HUES64 (cell line): Measurements from ENCODE around the gene RIN3.

Experiments
- H3K27ac ChIP-seq: 2 replicates; pipeline ENCODE4 v1.7.0; 2013; ENCODE audit warnings: low read depth, low read length, inconsistent platforms
- H3K27me3 ChIP-seq: 2 replicates; pipeline ENCODE4 v1.6.1; 2013; ENCODE audit warnings: mild to moderate bottlenecking, low read length; ENCODE audit not compliant: insufficient read depth
- H3K36me3 ChIP-seq: 2 replicates; pipeline ENCODE4 v1.6.1; 2013; ENCODE audit warnings: mild to moderate bottlenecking, low read length; ENCODE audit not compliant: insufficient read depth
- H3K4me1 ChIP-seq: 2 replicates; pipeline ENCODE4 v1.6.1; 2013; ENCODE audit warnings: mild to moderate bottlenecking, low read length, moderate library complexity; ENCODE audit not compliant: insufficient read depth
- H3K4me3 ChIP-seq: 2 replicates; pipeline ENCODE4 v1.5.1; 2013; ENCODE audit warnings: mild to moderate bottlenecking, low read length, moderate library complexity
- H3K9ac ChIP-seq: 2 replicates; pipeline ENCODE4 v1.6.1; 2013; ENCODE audit warnings: mild to moderate bottlenecking, low read depth, low read length
- H3K9me3 ChIP-seq: 2 replicates; pipeline ENCODE4 v1.6.1; 2013; ENCODE audit warnings: low read depth, low read length; ENCODE audit not compliant: insufficient read depth
- WGBS: fragments of 150-250, 120-280 bp; methylation state at CpG from one replicate; pipeline ENCODE4 v1.1.7; 2013; ENCODE audit warnings: missing lambda C conversion rate; 5-methylcytosine and 5-hydroxymethylcytosine counted together

The RIN3 gene

DNA sequence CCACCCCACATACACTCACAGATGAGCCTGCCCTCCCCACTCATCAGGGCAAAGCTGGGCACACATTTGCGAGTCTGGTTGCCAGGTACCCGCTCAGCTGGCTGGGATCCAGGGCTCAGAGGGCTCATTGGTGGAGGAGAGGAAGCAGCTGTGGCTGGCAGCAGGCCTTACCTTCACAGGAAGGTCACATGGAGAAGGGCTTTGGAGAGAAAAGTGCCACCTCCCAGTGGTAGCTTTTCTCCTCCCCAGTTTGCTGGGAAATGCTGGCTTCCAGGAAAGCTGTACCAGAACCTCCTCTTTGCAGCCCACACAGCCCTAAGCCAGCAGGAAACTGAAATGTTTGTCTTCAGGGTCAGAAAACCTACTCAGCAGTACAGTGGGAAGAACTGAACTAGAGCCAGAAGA is 179.2 kb downstream of the RIN3 start:
- no peak overlapping the region for H3K9ac ChIP-seq
- H3K27me3 ChIP-seq, result peaks cover 15% of the 10 kb centered on the region
- H3K4me1 ChIP-seq, result no peaks in the 10 kb centered on the region
- no peaks in the 10 kb centered on the region for H3K36me3 ChIP-seq
- 90% methylated on average over 2 of the region's 2 CpGs for WGBS
- no peak overlapping the region for H3K4me3 ChIP-seq
- no peak overlapping the region for H3K27ac ChIP-seq
- no peaks in the 10 kb centered on the region for H3K9me3 ChIP-seq

DNA sequence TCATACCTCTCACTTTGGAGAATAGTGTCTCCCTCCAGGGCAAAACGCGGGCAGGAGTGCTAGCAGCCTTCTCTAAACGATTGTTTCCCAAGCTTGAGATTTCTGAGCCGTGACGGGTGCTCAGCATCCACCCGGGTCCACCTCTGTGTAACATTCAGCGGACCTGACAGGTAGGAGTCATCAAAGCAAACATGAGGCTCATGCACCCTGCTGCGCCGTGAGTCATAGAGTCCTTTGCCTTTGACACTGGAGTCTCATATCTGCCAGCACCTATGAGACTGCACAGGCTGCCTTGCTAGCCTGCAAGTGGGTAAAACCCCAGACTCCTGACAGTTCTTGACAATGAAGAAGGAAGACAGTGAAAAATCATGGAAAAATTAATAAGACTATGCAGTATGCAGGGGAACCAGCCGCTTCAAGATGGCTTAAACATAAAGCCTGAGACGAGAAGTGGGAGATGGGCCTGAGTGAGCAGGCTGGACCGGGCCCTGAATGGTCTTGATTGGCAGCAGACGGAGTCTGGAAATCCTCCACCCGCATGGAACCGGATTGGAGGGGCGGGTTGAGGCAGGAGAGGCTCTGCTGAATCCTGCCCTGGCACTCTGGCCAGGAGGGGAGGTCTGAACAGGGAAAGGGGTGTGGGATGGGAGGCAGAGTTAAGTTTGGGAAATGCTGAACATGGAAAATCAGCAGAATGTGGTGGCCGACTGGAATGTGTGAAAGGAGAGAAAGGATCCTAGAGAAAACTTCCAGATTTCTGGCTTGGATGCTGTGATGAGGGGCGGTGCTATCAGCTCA is 180.6 kb downstream of the RIN3 start:
- H3K9me3 ChIP-seq, result no peaks in the 10 kb centered on the region
- no peaks in the 10 kb centered on the region for H3K4me1 ChIP-seq
- H3K27me3 ChIP-seq, result peaks cover 1% of the 10 kb centered on the region
- no peak overlapping the region for H3K27ac ChIP-seq
- H3K36me3 ChIP-seq, result no peaks in the 10 kb centered on the region
- no peak overlapping the region for H3K4me3 ChIP-seq
- WGBS, result 90% methylated on average over 18 of the region's 18 CpGs
- no peak overlapping the region for H3K9ac ChIP-seq

DNA sequence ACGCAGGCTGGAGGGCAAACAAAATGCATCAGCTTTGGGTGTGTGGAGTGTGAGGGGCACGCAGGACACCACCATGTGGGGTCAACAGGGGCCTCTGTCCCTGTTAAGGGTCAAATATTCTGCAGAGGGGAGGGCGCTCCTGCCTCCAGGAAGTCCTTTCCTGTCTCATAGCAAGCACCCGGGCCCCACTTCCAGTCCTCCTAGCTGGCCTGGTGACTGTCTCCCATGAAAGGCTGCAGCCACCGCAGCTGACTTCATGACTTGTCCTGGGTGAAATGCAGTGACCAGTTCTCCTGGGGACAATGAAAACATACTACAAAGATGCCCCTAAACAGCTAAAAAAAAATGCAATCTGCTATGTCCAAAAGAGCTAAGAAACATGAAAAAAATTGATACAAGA is 181.2 kb downstream of the RIN3 start:
- Histone ChIP-seq H3K9me3 (no peaks in the 10 kb centered on the region), H3K4me1 (no peaks in the 10 kb centered on the region), H3K36me3 (no peaks in the 10 kb centered on the region), H3K9ac (no peak overlapping the region), H3K27ac (no peak overlapping the region), H3K4me3 (no peak overlapping the region), H3K27me3 (no peaks in the 10 kb centered on the region)
- 74% methylated on average over 5 of the region's 5 CpGs for WGBS

DNA sequence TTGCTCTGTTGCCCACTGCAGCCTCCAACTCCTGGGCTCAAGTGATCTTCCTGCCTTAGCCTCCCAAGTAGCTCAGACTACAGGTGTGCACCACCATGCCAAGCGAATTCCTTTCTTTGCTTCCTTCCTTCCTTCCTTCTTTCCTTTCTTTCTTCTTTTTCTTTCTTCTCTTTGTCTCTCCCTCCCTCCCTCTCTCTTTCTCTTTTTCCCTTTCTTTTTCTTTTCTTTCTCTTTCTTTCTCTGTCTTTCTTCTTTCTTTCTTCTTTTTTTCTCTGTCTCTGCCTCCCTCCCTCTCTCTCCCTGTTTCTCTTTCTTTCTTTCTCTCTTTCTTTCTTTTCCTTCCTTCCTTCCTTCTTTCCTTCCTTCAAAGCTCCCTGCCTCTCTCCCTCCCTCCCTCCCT is 182.0 kb downstream of the RIN3 start:
- no peak overlapping the region for H3K9ac ChIP-seq
- 90% methylated on average over 1 of the region's 1 CpG for WGBS
- H3K4me3 ChIP-seq, result no peak overlapping the region
- no peaks in the 10 kb centered on the region for H3K27me3 ChIP-seq
- H3K36me3 ChIP-seq, result no peaks in the 10 kb centered on the region
- no peaks in the 10 kb centered on the region for H3K9me3 ChIP-seq
- no peaks in the 10 kb centered on the region for H3K4me1 ChIP-seq
- H3K27ac ChIP-seq, result no peak overlapping the region

DNA sequence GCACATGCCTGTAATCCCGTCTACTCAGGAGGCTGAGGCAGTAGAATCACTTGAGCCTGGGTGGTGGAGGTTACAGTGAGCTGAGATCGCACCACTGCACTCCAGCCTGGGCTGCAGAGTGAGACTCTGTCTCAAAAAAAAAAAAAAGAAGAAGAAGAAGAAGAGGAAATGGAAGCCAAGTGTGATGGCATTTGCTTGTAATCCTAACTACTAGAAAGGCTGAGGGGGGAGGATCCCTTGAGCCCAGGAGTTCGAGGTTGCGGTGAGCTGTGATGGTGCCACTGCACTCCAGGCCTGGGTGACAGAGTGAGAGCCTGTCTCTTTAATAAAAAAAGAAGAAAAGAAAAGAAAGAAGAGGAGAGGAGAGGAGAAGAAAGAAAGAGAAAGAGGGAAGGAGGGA is 182.8 kb downstream of the RIN3 start:
- Histone ChIP-seq H3K4me3 (no peak overlapping the region), H3K27me3 (no peaks in the 10 kb centered on the region), H3K27ac (no peak overlapping the region), H3K36me3 (no peaks in the 10 kb centered on the region), H3K9ac (no peak overlapping the region), H3K9me3 (no peaks in the 10 kb centered on the region), H3K4me1 (no peaks in the 10 kb centered on the region)
- 92% methylated on average over 4 of the region's 4 CpGs for WGBS

DNA sequence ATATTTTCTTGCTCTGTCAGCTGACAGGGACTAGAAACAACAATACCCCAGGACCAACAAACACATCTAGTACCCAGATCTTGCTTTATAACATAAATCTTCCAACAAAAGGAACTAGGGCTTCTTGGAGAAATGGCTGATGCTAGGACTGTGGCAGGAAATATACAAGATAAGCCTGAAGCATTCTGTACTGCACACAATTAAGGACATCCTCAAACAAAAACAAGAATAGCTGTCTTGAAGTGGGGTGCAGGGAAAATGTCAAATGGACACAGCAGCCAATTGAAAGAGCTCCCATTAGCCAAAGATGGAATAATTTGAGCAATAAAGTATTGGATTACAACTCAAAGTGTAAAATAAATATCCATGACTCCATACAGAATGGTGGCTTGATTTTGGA is 184.8 kb downstream of the RIN3 start:
- no peaks in the 10 kb centered on the region for H3K4me1 ChIP-seq
- H3K9ac ChIP-seq, result no peak overlapping the region
- no peak overlapping the region for H3K4me3 ChIP-seq
- peaks cover under 1% of the 10 kb centered on the region for H3K36me3 ChIP-seq
- no peaks in the 10 kb centered on the region for H3K27me3 ChIP-seq
- H3K27ac ChIP-seq, result no peak overlapping the region
- no peaks in the 10 kb centered on the region for H3K9me3 ChIP-seq

DNA sequence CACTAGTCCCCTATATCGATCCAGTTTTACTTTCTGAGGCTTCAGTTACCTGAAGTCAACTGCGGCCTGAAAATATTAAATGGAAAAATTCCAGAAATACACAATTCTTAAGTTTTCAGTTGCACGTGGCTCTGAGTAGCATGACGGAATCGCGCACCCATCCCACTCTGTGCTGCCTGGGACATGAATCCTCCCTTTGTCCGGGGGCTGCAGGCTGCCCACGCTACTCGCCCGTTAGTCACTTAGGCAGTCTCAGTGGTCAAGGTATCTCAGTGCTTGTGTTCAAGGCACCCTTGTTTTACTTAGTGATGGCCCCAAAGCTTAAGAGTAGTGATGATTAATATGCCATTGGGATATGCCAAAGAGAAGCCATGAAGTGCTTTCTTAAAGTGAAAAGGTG is 188.2 kb downstream of the RIN3 start:
- Histone ChIP-seq H3K9ac (no peak overlapping the region), H3K4me3 (no peak overlapping the region)

DNA sequence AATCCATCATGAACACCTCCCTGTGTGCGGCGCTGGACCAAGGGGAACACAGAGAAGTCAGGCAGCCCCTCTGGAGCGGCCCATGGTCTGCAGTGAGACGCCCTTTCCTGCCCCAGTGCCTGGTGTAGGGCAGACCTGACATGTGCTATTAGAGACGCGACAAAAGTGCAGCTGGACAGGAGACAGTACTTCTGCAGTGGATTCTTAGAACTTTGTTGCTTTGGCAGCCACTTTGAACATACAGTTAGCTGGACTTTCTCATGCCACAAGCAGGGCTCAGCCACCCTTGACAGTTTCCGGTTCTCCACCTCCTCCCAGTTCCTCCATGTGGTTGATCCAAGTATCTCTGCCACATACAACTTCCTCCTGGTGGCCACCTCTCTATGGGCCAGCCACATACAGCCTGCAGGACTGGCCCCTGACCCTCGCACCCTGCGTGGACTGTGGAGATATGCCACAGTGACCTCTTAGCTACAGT is 188.9 kb downstream of the RIN3 start:
- Histone ChIP-seq H3K27ac (no peak overlapping the region), H3K4me3 (no peak overlapping the region), H3K9ac (no peak overlapping the region), H3K9me3 (no peaks in the 10 kb centered on the region), H3K4me1 (no peaks in the 10 kb centered on the region), H3K36me3 (peaks cover 26% of the 10 kb centered on the region), H3K27me3 (no peaks in the 10 kb centered on the region)
- 96% methylated on average over 9 of the region's 9 CpGs for WGBS

More for the DNA sequence above, 188.2 kb downstream of the RIN3 start:
- Histone ChIP-seq H3K27me3 (no peaks in the 10 kb centered on the region), H3K4me1 (no peaks in the 10 kb centered on the region), H3K9me3 (no peaks in the 10 kb centered on the region), H3K36me3 (peaks cover 26% of the 10 kb centered on the region), H3K27ac (no peak overlapping the region)
- 93% methylated on average over 10 of the region's 10 CpGs for WGBS

DNA sequence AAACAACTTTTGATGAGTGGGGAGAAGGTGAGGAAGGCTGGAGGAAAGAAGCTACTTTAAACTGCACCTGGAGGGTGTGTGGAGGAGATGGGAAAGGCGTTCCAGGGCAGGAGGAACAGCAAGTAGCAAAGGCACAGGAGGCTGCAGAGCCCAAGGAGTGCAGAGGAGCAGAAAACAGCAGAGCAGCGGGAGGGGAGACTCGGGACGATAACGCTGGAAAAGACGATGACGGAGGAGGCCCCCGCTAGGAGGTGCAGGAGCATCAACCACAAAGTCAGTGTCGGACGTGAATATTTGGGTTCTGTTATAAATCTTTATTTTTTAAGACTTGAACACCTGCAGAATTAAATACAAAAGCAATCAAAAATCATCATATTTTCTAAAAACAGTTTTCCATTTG is 189.9 kb downstream of the RIN3 start:
- no peak overlapping the region for H3K4me3 ChIP-seq
- WGBS, result 97% methylated on average over 9 of the region's 10 CpGs

DNA sequence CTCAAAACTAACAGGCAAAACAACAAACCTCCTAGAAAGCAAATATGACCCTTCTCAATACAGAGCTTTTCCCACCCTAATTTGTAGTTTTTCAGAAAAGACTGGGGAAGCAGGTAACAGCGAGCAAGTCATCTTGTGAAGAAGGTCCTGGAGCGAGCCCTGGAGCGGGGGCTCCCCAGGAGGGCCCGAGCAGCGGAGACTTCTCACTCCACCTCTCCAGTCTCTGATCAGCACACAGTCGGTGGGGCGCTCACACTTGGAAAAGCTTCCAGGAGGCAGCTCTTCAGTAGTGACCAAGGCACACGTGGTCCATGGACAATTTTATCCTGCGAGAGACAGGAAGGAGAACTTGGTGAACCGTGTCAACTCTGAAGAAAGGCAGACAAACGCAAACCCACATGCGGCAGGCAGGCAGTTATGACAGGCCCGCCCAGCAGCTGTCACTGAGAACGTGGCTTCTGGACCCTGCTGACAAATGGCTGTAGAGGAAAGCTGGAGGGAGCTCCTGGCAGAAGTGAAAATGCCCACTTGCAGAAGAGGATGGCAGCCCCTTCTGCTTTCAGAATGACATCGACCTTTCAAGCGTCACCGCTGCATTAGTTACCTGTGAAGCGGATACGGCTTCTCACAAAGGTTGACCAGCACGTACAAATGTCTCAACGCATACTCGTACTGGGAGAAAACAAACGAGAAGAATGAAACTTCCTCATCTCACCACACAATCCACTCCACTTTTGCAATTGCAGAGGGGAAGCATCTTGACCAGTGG is 190.6 kb downstream of the RIN3 start:
- 92% methylated on average over 23 of the region's 23 CpGs for WGBS
- H3K27me3 ChIP-seq, result no peaks in the 10 kb centered on the region

More for the DNA sequence above, 189.9 kb downstream of the RIN3 start:
- H3K4me1 ChIP-seq, result no peaks in the 10 kb centered on the region
- no peaks in the 10 kb centered on the region for H3K27me3 ChIP-seq
- no peaks in the 10 kb centered on the region for H3K9me3 ChIP-seq
- no peak overlapping the region for H3K9ac ChIP-seq
- H3K36me3 ChIP-seq, result peaks cover 26% of the 10 kb centered on the region
- H3K27ac ChIP-seq, result no peak overlapping the region

DNA sequence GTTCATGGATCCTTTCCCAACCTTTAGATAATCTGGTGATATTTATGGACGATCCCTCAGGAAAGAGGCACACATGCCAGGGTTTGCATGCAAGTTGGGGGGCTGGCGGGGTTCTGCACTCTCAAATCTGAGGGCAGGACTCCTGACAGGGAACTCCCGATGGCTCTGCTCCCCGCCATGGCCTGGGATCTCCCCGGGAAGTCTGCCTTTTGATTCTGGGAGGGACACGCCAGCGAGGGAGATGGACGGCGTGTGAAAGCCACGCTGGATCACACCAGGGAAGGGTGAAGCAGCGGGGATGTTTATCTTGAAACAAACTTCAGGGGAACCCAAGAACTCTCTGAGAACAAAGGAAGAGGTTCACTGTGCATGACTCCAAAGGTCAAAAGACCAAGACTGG is 191.2 kb downstream of the RIN3 start:
- H3K9ac ChIP-seq, result no peak overlapping the region
- no peak overlapping the region for H3K4me3 ChIP-seq
- WGBS, result 96% methylated on average over 11 of the region's 11 CpGs
- no peak overlapping the region for H3K27ac ChIP-seq
- H3K27me3 ChIP-seq, result no peaks in the 10 kb centered on the region
- H3K36me3 ChIP-seq, result peaks cover 31% of the 10 kb centered on the region
- H3K9me3 ChIP-seq, result no peaks in the 10 kb centered on the region
- H3K4me1 ChIP-seq, result no peaks in the 10 kb centered on the region

More for the DNA sequence above, 190.6 kb downstream of the RIN3 start:
- H3K27ac ChIP-seq, result no peak overlapping the region
- no peaks in the 10 kb centered on the region for H3K9me3 ChIP-seq
- peaks cover 26% of the 10 kb centered on the region for H3K36me3 ChIP-seq
- no peak overlapping the region for H3K4me3 ChIP-seq
- no peaks in the 10 kb centered on the region for H3K4me1 ChIP-seq
- H3K9ac ChIP-seq, result no peak overlapping the region
